Stimulated activated CD8-positive, alpha-beta memory T cell treated with anti-CD3 and anti-CD28 coated beads, Interleukin-15, amount 100 ng/mL, for 48 hours (primary cell): Measurements from ENCODE around the gene KRABD2.
A peak's percentile ranks its signal among the peaks of the same experiment; 100 is the strongest.
"Not testable (repeated sequence)": the region's sequence is repeated elsewhere in the genome, so short reads cannot be mapped to it uniquely, and the experiment has no call there.

ENCODE experiments used
- DNase-seq, 2 donors: peaks; one replicate each; pipeline ENCODE4 v3.0.0-alpha.2; 2020; ENCODE audit warnings: low read depth in 2 of 2

Gene KRABD2

DNA sequence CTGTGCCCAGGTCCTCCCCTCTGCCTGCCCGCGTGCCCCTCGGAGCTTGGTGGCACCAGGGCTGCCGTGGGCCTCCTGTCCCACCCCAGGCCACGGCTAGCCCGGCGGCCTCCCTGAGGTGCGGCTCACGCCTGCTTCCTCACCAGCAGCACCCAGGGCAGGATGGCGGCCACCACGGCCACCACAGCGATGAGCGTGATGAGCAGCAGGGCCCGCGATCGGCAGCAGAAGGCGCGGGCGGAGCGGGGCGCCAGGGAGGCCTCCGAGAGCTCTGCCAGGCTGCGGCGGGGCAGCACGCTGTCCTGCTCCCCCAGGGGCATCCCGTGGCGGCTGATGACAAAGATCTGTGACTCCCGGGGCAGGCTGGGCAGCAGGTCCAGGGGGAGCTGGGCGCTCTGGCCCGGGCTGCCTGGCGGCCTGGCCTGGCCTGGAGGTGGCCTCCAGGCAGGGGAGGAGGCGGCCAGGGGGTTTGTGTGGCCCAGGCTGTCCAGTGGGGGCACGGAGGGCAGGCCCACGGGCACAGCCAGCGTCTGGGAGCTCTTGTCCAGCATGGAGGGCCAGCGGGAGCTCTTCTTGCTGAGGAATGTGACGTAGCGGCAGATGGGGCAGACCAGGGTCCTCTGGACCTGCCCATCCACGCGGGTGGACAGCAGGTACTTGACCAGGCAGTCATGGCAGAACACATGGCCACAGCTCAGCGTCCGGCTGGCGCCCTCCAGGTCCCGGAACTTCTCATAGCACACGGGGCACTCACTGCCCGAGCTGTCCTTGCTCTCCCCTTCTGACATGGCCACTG lies 16.4 kb upstream of the KRABD2 start:
- DNase-seq: no peak

DNA sequence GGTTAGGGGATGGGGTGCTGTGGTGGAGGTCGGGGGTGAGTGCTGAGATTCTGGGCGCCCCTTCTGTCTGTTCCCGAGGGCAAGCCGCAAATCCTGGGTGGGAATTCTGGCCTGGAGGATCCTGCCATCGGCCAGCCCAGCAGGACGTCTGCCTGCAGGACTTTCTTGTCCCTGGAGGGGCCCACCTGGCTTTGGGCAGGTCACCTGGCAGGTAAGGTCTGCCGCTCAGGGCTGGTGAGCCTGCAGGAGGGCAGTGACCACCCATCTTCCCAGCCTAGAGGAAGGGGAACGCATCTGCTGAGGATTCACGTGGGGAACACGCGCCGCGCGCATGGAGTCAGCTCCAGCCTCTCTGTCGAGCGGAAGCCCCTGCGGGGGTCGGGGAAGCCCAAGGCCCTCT lies 15.8 kb upstream of the KRABD2 start:
- DNase-seq: no peak

DNA sequence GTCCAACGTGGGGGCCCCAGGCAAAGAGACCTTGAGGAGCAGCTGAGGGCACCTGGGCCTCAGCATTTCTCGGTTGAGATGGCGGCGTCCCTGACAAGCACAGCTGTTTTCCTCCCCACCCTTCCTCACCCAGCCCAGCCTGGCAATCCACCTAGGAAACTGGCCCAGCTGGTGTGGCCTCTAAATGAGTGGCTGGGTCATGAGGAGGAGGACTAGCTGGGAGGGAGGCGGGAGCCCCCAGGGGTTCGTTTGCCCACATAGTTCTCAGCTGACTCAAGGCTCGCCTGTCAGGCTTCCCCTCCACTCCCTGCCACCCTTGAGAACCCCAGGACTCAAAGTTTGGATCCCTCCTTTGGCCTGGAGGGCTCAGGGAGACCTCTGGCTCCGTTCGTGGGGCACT lies 15.2 kb upstream of the KRABD2 start:
- no peak for DNase-seq

DNA sequence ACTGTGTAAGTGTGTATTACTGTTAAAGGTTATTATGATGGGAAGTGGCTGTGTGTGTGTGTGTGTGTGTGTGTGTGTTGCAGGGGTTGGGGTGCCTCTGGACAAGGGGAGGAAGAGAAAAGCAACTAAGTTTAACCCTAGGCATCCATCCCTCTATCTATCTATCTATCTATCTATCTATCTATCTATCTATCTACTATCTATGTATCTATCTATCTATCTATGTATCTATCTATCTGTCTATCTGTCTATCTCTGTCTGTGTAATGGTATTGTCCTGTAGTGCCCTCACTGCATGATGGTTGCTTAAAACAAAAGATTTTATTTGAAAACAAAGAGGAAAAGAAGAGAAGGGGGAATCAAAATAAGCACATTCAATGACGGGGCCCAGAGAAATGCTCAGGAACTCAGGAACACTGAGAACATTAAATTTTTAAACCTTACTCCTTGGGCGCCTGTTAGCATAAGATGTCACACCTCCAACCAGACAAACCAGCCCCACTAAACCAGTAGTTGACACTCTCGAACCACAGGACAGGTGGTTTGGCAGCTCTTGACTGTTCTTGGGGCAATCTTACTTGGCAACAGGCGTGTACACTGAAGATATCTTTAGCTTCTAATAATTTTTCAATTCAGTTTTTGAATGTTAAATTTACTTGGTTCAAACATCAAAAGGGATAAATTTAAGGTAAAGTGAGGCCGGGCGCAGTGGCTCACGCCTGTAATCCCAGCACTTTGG lies 11.6 kb upstream of the KRABD2 start:
- DNase-seq: no peak

DNA sequence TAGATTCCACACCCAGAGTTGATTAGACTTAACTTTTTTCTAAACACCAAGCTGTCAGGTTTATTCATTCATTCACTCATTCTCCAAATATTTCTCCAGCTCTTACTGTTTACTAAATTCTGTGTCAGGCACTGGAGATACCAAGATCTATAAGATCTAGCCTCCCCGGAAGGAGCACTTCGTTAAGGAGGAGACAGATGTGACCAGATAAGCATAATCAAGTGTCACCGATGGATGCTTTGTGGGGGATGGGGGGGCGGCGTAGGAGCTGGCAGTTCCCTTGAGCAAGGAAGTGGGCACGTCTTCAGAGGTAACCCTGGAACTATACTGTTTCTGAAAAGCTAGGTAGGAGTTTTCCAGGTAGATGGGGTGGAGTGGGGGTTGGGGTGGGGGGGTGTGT lies 10.3 kb upstream of the KRABD2 start:
- no peak for DNase-seq

DNA sequence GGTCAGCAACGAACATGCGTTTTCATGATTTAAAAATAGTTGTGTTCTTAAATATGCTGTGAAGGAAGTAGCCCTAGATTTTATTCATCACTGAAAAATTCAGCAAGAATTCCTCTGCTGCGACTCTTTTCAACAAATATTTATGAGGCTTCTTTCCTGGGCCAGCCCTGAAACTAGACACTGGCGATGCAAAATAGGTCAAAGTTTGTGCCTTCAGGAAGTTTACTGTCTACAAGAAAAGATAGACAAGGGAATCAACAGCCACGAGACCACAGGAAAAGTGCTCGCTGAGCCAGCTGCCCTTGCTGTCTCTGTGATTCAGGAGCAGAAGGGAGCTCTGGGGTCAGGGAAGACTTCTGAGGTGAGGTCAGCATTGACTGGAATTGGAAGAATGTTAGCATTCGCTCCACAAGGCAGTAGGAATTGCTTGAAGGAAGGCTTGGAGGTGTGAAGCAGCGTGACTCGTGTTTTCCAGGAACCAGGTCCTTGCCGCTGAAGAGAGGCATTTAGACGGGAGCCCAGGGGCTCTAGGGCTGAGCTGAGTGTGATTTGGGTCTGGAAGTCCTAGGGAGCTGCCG lies 8.4 kb upstream of the KRABD2 start:
- DNase-seq: no peak

DNA sequence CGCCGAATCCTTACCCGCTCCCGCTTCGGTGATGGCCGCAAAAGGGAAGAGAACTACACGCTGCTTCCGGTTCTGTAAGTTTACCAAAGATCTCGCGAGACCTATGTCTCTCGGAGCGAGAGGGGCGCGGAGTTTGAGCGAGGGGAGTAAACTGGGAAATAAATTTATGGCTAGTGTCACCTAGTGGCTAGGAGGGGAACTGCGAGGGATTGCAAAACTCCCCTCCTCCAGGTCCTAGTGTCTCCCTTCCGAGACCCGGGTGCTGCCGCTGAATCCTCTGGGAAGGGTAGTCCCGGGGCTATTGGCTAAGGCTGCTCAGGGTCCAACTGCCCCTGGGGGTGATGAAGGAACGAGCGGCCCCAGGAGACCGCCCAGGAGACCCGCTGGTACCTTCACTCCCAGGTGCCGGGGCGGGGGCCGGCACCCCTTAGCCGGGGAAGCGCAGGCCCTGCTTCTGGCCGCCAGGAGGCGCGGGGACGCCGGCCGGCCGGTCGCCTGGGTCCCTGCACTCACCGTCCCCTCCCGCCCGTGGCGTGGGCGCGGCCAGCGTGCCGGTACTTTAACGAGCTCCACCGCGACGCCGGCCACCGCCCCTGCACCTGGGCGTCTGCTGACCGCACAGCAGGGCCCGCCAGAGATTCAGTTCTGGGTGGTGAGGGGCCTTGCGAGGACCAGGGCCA lies 6.8 kb upstream of the KRABD2 start, which contains the start of gene RPL26:
RPL26 (minus strand) TSS at position 51 of the 680 bp plus-strand sequence. CDS start 883 bp downstream, outside the sequence.
- DNase-seq: peak; percentile 88 to 89

DNA sequence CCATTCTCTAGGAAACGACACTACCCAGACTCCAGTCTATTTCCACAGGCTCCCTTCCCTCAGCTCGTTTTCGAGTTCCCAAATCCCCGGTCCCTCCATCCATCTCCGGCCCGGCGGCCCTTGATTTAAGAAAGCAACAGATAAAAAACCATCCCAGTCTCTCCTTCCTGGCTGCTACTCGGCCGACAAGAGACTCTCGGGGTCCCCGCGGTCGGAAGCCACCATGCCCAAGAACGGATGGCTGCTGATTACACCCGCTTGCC lies 6.3 kb upstream of the KRABD2 start:
- DNase-seq: no peak

DNA sequence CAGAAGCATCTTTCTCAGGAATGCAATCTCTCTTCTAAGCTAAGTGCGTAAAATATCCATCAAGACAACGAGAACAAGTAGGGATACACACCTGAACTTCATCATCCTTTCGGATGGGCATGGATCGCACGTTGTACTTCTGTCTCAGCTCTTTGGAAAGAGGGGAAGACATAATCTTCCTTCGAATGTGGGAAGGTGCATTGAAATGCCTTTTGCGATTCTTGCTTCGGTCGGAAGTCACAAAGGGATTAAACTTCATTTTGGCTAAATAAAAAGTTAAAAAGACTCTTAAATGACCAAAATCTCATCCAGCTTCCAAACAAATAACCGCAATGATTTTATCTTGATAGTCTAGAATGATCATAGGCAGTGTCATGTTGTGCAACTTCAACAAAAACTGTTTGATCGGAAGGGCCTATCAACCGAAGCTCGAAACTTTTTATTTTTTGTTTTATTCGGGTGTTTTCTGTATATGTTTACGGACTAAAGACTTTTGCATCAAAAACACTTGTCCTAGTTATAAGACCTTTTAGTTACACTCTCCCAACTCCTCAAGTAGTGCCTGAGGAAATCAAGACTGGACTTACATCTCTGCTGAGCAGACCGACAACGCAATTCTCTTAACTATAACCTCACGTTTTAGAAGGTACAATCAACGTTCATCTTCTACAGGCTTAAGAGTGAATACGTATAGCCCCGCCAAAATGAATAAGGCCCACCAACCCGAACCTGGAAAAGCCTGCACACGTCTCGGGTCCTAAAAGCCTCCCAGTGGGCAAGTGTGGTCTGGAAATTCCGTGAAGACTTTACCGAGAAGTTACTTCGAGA lies 5.8 kb upstream of the KRABD2 start:
- no peak for DNase-seq

DNA sequence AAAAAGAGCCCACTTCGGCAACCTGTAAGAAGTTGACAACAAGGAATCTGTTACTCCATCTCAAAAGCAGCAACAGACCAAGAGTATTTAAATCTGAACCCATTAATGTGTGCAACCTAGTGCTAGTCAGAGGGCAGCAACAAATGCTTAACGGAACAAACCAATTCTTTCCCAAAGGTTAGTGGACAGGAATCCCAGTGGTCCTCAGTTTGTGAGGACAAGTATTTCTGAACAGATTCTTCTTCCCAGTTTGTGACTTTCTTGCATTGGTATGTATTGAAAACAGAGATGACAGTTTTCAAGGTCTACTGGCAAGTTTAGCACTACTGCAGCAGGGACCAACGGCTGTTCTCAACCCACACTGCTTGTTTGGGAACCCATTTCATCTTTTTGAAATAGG lies 3.5 kb upstream of the KRABD2 start:
- no peak for DNase-seq

DNA sequence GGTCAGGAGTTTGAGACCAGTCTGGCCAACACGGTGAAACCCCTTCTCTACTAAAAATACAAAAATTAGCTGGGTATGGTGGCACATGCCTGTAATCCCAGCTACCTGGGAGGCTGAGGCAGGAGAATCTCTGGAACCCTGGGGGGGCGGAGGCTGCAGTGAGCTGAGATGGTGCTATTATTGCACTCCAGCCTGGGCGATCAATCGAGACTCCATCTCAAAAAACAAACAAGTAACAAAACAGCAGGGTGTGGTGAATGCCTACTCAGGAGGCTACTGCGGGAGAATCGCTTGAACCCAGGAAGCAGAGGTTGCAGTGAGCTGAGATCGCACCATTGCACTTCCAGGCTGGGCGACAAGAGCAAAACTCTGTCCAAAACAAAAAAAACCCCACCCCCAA lies 1.6 kb upstream of the KRABD2 start:
- DNase-seq: not testable (repeated sequence)

DNA sequence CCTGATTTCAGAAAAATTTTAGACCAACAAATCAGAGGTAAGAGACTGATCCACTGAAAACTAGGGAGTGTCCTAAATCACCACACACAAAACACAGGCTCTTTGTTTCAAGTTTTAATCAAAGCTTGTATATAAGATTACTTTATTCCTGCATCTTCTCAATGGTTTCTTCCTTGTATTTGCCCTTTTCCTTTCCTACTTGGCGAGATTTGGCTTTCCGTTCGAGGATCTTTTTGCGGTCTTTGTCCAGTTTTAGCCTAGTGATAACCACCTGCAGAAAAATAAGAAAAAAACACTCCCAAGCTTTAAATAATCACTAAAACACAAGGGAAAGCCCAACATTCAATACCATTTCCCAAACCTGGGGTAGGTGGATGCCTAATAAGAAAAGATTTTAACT lies 918 bp upstream of the KRABD2 start:
- DNase-seq: no peak

DNA sequence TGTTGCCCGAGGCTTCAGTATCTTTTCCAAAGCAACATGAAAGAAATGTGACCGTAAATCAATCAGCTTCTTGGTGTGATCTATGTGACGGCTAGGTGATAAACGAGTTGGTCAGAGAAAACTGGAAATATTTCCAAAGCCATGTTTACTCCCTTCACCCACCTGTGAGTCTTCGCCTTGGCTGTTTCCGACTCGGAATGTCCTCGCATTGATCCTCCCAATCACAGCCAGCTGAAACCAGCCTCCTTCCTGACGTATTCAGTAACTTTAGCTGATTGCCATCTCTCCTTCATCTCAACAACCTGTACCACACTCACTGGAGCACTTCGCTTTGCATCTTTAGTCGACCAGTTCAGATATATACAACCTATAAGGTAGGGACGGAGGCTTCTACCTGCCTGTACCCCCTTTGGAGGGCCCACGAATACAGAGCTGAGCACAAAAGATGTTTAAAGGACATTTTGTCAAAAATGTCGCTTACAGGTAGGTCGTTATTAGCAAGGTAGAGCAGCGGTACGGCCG lies 705 bp downstream of the KRABD2 start:
- DNase-seq: no peak

DNA sequence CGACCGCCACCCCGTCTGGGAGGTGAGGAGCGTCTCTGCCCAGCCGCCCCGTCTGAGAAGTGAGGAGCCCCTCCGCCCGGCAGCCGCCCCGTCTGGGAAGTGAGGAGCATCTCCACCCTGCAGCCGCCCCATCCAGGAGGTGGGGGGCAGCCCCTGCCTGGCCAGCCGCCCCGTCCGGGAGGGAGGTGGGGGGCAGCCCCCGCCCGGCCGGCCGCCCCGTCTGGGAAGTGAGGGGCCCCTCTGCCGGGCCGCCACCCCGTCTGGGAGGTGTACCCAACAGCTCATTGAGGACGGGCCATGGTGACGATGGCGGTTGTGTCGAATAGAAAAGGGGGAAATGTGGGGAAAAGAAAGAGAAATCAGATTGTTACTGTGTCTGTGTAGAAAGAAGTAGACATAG lies 2.6 kb downstream of the KRABD2 start:
- not testable (repeated sequence) for DNase-seq

DNA sequence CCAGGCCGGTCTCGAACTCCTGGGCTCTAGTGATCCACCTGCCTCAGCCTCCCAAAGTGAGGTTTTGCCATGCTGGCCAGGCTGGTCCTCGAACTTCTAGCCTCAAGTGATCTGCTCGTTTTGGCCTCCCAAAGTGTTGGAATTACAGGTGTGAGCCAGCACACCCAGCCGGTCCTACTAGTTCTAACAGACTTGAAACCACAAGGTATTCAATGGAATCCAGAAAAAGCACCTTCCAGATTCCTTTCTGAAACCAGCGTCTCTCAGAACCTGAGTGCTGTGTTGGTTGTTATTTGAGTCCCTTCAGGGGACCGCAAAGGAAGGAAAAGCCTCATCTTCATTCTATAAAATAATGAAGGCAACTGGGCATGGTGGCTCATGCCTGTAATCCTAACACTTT lies 4.1 kb downstream of the KRABD2 start:
- no peak for DNase-seq

DNA sequence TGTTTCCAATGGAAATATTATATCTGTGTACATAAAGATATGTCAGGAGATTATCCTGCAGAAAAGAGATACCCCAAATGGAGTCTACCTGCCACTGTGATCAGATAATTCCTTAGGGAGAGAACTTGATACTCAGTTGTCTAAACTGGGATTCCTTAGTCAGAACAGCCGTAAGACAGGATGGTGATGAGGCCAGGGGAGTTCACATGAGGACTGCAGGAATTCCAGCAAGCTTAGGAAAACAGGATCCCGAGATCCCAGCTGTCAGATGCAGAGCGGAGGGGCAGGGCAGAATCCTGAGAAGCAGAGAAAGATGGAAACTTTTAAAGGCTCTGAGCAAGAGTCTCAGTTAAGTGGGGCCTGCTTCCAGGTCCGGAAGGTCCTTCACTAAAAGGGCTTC lies 4.7 kb downstream of the KRABD2 start:
- no peak for DNase-seq

DNA sequence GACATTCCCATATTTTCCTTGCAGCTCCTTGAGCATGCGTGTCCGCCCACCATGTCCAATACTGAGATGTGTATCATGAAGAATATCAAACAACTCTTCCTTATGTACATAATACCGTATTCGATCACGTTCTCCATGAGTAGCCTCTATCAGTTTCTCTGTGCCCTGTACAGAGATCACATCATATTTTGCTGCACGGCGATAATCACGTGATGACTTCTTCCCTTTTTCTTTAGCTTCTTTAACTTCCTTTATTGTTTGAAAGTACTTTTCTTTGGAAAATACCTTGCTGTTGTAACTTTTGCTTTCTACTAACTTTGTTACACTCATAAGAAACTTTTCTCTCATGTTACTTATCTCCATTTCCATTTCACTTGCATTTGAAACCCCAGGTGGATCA lies 6.6 kb downstream of the KRABD2 start:
- DNase-seq: no peak

DNA sequence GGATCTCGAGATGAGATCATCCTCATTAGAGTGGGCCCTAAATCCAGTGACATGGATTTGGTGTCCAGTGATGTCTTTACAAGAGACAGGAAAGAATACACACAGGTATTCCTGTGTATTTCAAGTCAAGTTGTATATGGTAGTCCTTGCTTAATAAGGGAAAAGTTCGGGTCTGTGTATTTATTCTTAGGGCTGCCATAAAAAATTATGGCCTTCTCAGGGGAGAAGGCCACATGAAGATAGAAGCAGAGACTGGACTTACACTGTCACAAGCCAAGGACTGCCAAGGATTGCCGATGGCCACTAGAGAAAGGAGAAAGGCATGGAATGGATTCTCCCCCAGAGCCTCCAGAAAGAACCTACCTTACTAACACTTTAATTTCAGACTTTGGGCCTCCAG lies 8.3 kb downstream of the KRABD2 start:
- no peak for DNase-seq

DNA sequence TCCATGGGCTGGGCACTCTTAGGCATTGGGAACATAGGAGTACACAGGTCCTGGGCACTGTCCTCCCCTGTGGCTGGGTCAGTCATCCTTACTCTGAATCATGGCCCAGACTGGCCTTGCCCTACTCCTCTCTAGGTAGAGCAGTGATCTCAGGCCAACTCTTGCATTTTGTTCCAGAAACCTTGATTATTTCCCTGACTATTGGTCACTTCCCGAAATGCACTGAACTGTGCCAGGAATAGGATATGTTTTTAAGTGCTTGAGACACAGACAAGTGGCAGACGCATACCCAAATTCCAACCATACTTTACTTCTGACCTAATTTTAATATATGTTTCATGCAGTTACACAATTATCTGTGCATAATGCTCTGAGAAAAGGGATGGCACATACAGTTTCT lies 10.3 kb downstream of the KRABD2 start:
- no peak for DNase-seq

DNA sequence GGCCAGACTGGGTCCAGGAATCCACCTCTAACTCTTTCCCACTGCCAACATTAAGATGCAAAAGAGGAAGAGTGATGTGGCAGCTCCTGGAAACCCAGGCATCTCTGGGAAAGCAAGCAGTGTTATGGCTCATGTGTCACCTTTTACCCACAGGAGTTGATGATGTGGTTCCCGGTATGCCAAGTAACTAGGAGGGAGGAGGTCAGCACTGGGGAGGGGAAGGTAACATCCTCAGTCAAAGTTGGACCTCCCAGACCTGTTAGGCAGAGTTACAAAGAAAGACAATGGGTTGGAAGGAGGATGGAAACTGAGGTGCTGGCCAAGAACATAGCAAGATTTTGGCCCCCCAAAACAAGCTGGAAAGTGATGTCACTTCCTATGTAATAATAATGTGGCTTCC lies 11.4 kb downstream of the KRABD2 start:
- DNase-seq: no peak

DNA sequence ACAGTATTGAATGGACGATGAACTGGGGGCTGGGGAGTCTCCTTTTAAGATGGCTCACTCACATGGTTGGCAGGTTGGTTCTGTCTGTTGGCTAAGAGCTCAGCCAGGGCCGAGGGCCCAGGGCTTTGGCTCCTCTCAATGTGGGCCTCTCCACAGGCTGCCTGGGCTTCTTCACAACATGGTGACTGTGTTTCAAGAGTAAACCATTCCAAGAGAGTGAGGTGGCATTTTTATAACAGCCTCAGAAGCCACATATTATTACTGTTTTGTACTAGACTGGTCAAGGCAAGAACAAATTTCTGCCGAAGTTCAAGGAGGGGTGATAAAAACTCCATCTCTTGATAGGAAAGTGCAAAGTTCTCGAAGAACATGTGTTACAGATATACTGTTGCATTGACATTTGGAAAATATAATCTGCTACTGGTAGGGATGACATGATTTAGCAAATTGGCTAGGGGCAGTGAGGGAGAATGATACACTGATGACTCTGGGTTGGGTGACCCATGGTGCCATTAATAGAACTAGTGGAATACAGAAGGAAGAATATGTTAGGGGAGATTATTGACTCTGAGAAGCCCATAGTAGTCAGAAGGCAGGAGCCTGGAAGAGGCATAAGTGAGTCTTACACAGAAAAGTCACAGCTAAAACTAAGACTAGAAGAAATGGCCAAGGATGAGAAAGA lies 13.7 kb downstream of the KRABD2 start:
- DNase-seq: no peak
